Measurements from ENCODE around the gene VPS37B. TPM values are rescaled to one million over a fixed set of nuclear protein-coding genes. Genes with fewer than 3 reads are reported as not detected.
A peak's percentile ranks its signal among the peaks of the same experiment; 100 is the strongest.
"Not testable (repeated sequence)": the region's sequence is repeated elsewhere in the genome, so short reads cannot be mapped to it uniquely, and the experiment has no call there.

VPS37B gene
- total RNA-seq, 2 donors from 2014 or later: 20.5 to 22.7 TPM

DNA sequence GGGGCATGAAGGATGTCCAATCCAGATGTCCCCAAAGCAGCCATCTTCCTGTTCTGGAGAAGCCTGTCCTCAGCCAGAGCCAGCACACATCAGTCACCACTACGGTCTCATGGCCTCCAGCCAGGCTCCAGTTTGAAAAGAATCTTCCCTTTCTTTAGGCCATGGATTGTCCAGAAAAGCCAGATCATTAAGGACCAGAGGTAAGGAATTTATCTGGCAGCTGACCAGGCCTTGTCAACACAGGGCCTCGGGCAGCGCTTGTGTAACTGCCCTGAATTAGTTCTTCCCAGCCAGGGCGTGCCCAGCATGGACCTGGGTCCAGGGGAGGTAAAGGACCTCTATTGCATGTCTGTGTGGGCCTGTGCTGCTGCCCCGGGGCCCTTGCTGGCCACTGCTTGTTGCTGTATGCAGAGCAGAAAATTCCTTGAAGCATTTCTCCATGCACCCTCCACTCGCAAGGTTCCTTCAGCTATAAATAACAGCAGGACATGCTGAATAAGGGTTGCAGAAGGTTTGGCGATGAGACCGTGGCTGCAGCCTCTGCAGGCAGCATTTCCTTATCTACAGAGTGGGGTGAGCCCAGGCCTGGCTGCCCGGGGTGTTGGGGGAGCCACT lies 21.7 kb upstream of the VPS37B start:
- intact Hi-C loops (cut with DNase I): no loop called here
- ATAC-seq (peak; percentile 88 to 93), DNase-seq (peak; percentile 43)

DNA sequence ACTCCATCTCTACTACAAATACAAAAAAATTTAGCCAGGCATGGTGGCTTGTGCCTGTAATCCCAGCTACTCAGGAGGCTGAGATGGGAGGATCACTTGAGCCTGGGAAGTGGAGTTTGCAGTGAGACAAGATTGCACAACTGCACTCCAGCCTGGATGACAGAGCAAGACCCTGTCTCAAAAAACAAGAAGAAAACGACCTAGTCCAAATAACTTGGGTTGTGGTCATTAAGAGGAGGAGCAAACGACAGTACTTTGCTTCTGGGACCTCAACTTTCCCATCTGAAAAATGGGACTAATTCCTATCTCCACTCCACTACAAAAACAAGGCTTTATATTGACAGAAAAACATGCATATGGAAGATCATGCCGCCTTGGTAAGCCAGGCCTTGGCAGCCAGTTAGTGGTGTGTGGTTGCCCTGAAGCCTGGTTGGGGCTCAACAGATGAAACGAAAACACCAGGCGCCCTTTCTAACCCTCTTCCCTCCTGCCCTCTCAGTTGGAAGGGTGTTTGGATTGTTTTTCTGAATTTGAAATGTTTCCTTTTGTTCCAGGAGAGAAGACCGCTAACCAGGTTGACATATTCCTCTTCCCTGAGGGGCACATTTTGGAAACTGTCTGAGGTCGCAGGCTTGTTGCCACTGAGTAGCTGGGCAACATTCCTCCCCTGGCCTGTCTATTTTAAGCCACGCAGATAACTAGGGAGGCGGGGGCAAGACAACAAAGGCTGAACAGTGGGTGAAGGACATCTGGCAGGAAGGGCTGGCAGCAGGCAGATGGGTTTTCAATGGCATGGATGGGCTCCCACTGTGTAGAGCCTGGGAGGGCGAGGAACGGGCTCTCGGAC lies 13.7 kb upstream of the VPS37B start:
- DNase-seq (peak; percentile 42), ATAC-seq (peak; percentile 93 to 96)
- intact Hi-C loops (cut with DNase I): no loop called here

DNA sequence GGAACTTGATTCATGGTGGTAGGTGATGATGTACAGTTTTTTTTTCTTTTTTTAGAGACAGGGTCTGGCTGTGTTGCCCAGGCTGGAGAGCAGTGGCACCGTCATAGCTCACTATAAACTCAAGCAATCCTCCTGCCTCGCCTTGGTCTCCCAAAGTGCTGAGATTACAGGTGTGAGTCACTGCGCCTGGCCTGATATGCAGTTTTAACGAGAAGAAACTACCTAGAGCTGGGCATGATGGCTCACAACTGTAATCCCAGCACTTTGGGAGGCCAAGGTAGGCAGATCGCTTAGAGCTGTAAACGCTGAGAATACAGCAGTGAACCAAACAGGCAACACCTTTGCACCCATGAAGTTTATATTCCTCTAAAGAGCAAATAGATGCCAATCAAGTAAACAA lies 13.0 kb upstream of the VPS37B start:
- DNase-seq (no peak), ATAC-seq (peak in 1 of 2 donors; percentile 49)
- intact Hi-C loops (cut with DNase I): no loop called here

DNA sequence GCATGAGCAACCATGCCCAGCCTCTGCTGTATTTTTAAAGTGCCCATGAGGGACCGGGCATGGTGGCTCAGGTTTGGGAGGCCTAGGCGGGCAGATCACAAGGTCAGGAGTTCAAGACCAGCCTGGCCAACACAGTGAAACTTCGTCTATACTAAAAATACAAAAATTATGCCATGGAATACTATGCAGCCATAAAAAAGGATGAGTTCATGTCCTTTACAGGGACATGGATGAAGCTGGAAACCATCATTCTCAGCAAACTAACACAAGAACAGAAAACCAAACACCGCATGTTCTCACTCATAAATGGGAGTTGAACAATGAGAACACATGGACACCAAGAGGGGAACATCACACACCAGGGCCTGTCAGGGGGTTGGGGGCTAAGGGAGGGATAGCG lies 9.3 kb upstream of the VPS37B start:
- DNase-seq; ATAC-seq; intact Hi-C loops (cut with DNase I): not testable (repeated sequence)

DNA sequence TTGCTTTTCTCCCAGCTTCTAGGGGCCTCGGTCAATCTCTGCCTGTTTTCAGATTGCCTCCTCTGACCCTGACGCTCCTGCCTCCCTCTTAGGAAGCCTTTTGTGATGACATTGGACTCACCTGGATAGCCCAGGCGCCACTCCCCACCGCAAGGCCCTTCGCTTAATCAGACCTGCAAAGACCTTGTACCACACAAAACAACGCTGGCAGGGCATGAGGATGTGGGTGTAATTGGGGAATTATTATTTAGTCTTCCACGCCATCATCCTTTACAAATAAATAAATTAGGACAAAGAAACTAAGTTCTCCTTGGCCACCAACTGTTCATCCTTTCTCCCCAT lies 7.7 kb upstream of the VPS37B start:
- ATAC-seq: no peak
- intact Hi-C loops (cut with DNase I): loop anchor here in 1 of 2 donors (5.0 kb wide), 1 partner anchor 39 kb away; no protein-coding TSS in a partner anchor
- no peak for DNase-seq

DNA sequence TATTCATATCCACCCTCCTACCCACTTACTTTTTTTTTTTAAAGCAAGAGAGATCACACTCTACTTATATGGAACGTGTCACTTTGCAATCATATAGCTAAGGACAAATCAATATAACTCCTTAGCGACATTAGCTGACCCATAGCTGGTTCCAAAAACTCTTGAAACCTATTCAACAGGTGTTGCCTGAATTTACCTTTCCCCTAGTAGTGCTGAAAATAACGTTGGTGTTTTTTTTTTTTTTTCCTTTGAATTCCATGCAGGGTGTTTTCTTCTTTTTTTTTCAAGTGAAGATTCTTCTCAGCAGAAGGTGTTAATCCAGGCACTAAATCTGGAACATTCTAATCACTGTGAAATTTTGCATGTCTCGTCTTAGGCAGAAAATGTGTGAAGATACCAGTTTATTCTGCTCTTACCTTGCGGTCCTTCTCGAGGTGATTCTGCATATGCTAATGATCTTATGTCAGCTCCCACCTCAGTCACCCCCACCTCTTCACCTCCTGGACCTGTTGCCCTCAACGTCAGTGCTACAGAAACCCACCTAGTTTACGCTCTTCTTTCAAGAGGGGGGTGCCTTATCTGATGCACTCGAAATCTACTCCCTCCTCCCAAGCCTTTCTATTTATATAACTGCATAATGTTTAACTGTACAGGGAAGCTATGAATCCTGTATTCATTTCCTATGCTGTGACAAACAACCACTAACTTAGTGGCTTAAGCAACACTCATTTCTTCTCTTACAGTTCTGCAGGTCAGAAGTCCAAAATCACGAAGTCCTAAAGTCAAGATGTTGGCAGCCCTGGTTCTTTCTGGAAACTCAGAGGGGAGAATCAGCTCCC lies 7.1 kb upstream of the VPS37B start:
- ATAC-seq: no peak
- intact Hi-C loops (cut with DNase I): loop anchor here in 1 of 2 donors (5.0 kb wide), 1 partner anchor 39 kb away; no protein-coding TSS in a partner anchor
- DNase-seq: no peak

DNA sequence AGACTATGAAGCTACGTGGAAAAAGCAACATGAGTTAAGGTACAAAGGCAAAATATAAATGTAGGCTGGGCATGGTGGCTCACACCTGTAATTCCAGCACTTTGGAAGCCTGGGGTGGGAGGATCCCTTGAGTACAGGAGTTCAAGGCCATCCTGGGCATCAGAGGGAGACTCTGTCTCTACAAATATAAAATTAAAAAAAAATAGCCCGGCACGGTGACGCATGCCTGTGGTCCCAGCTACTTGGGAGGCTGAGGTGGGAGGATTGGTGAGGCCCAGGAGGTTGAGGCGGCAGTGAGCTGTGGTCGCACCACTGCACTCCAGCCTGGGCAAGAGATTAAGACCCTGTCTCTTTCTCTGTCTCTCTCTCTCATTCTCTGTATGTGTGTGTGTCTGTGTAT lies 4.0 kb upstream of the VPS37B start:
- ATAC-seq (no peak), DNase-seq (no peak)
- intact Hi-C loops (cut with DNase I): loop anchor here in 1 of 2 donors (5.0 kb wide), 1 partner anchor 42 kb away; no protein-coding TSS in a partner anchor

DNA sequence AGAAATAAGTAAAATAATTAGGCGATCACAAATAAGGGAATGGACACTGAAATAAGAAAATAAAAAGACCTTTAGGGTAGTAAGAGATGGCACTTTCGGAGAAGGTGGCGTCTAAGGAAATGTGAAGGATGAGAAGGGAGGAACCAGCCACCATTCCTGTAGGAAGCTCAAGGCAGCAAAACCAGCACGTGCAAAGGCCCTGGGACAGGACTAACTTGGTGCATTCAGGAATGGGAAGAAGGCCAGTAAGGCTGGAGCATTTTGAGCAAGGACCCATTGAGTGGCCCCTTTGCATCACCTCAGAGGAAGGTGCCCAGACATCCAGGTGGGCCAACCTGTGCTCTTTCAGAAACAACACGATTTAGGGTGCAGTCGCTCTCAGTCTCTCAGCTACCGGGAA lies 738 bp upstream of the VPS37B start:
- intact Hi-C loops (cut with DNase I): no loop called here
- DNase-seq: no peak
- ATAC-seq: no peak

DNA sequence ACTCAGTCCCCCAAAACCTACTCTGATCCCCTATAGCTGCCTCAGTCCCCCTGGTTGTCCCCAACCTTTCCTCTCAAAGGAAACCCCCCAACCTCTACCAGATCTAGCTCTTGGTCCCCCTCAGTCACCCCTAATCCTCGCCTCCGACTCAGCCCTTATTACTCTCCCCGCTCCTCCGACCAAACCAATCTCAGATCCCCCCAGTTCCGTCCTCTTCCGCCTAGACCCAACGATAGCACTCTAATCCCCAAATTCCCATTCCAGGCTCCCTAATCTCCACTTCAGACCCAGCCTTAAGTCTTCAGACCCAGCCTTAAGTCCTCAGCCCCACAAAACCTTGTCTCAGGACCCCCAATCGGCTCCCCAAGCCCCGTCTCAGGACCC lies 612 bp downstream of the VPS37B start:
- ATAC-seq (peak; percentile 30 to 38), DNase-seq (no peak)
- intact Hi-C loops (cut with DNase I): loop anchor here in 1 of 2 donors (2.0 kb wide), 1 partner anchor 59 kb away; no protein-coding TSS in a partner anchor

DNA sequence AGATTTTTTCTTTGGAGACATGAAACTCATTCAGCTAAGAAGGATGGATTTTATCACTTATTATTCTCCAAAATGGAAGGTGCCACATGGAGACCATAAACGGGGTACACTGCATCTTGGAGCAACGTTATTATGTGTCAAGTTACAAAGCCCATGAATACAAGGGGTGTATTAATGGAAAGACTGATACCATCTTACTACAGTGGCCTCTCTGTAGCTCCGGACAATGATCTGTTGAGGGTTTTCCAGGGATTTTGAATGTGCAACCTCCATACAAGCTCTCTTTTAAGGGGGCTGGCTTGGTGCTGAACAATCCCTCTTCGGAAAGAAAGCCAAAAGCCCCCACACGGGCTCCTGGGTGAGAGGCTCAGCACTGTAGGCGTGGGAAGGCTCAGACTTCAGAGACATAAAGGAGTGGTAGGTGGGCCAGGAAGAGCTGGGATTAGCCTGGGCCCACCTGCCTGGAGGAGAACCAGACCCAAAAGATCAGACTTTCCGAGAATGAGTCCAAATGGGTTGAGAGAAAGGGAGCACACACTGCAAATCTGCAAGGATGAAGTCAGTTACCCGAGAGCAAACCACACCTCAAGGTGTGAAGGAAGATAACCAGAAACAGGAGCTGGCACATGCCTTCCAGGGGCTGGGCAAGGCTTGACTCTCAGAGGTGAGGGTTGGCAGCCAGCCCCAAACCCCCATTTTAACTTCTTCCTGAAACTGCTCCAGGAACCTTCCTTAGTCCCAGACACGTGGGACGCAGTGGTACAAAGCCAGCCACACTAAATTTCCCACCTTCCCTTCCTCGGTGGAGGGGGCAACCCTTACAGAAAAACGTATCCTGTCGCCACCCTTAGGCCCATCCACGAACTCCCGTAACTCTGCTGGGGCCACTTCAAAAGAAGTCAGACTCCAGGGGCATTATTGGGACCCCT lies 1.5 kb downstream of the VPS37B start:
- no peak for DNase-seq
- ATAC-seq: peak; percentile 11 to 18
- intact Hi-C loops (cut with DNase I): loop anchor here in 1 of 2 donors (2.0 kb wide), 1 partner anchor 58 kb away; no protein-coding TSS in a partner anchor

DNA sequence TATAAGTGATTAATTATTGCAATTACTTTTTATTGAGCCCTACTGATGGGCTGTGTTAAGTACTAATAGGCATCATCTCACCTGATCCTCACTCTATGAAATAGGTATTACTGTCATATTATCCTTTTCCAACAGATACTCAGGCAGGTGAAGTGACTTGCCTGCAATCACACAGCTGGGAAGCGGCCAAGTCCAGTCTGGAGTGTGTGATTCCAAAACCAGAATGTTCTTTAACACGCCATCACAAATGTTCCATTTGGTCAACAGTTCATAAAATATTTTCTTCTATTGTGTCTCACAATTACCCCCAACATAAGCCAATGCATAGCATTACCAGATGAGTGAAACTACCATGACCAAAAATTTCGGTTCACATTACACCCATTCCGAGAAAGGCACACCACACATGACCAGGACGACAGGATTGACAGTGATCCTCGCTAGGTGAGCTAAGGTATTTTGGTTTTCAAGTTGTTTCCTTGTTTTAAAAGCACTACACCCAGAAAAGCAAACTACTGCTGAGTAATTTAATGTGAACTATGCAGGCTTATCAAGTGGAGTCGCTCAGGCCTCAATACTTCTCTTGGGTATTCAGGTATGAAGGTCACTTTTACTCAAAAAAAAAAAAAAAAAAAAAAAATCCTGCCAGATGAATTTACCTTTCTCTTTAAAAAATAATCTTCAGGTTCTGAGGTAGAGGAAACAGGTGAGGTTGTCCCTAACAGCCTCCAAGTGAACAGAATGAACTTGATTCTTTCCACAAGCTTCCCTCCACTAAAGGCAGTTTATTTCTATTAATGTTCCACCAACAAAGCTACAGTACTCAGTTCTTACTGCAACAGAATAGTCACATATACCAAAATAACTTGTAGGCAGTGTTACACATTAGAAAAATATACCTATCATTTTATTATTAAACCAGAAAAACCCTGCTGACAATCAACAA lies 2.4 kb downstream of the VPS37B start:
- ATAC-seq: no peak
- no peak for DNase-seq
- intact Hi-C loops (cut with DNase I): loop anchor here in 1 of 2 donors (2.0 kb wide), 1 partner anchor 57 kb away; no protein-coding TSS in a partner anchor

DNA sequence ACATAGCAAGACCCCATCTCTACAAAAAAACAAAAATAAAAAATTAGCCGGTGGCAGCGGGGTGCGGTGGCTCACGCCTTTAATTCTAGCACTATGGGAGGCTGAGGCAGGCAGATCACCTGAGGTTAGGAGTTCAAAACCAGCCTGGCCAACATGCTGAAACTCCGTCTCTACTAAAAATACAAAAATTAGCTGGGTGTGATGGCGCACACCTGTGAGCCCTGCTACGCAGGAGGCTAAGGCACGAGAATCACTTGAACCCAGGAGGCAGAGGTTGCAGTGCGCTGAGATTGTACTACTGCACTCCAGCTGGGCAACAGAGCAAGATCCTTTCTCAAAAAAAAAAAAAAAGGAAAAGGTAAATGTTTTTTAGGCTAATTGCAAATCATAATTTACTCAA lies 3.2 kb downstream of the VPS37B start:
- ATAC-seq; intact Hi-C loops (cut with DNase I); DNase-seq: not testable (repeated sequence)

DNA sequence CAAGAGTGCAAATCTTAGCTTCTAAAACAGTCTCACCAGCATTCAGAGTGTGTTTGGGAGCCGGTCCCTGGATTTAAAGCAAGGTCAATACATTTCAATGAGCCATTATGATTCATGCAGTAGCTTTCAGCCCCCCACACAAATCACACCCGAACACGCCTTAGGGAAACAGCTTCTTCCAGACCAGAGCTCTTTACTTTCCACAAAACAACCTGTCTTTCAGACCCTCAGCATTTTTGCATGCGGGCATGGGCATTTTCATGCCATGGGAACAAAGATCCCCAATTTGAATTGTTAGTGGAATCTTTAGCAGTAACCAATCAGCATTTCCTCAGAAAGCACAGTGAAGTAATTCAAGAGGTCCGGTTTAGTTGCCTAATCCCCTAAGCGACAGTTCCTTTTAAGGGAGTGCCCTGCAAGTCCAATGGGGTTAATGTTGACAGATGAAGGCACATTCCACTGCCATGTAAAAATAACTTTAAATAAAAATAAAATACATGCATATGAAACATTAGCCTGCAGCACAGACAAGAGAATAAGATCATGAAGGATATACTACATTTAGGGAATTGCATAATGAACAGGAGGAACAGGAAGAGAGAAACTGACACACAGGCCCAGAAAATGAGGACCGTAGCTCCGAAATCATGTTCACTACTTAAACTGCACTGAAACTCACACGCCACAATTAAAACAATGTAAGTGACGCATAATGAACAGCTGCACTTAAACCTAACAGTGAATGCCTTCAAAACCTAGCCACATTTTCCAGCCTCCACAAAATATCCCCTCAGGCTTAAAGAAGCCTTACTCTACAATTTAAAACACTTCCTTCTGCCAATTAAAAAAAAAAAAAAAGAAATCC lies 4.0 kb downstream of the VPS37B start:
- ATAC-seq (no peak), DNase-seq (no peak)
- intact Hi-C loops (cut with DNase I): no loop called here

DNA sequence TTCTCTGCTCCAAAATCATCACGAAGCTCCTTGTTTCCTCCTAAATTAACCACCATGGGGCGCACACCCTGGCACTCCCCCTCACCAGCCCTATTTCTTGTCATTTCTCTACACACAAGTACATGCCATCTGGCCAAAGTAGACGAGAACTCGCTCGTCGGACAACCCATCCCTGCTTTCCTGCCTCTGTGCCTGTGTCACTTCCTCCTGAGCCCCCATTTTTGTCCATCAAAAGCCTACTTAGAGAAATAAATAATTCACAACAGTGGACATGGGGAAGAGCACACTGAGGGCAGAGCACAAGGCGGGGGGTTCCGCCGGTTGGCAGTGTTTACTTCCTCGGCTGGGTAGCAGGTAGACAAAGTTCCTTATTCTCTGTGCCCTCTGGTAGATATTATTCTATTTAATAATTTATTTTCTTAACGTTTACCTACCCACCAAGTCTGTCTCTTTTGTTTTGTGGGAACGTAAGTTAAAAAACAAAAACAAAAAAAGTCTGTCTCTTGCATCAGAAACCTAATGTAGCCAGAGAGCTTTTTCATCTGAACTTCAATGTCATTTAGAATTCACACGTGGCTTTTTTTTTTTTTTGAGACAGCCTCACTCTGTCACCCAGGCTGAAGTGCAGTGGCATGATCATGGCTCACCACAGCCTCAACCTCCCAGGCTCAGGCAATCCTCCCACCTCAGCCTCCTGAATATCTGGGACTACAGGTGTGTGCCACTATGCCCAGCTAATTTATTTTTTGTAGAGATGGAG lies 6.0 kb downstream of the VPS37B start:
- ATAC-seq (no peak), DNase-seq (no peak)
- intact Hi-C loops (cut with DNase I): no loop called here

DNA sequence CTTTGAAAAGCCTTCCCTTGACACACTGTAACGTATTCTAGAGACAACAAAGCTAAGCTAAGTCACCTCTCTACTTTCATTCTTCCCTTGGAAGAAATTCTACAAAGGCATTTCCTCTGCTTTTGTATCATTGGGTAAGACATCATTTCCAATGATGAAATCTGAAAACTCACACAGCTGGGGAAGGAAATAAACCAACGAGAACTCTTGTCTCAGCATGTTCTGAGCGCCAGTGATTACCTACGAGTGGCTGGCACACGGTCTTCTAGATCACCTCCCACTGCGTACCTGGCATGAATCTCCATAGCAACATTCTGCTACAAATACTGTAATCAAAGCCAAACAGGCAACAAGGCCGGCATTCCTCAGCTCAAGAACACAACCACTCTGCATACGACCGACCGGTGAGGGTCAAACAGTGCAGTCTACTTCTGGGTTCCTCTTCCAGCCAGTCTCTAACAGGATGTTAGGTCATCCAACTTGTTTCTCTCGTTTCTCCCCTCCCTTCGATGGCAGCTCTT lies 7.6 kb downstream of the VPS37B start:
- peak; percentile 63 to 85 for ATAC-seq
- intact Hi-C loops (cut with DNase I): no loop called here
- DNase-seq: peak; percentile 45

DNA sequence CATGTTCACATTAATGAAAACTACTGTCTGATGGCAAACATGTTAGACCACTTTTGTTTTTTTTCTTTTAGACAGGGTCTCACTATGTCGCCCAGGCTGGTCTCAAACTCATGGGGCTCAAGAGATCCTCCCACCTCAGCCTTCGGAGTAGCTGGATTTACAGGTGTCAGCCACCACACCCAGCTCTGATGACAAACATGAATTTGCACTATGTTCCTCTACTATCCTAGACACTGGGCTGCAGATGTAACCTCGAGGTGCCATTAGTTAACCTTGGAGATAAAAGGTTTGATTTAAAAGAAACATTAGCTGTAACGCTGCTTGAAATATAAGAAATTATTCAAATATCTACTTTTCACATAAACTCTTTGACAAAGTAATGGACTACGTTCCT lies 8.1 kb downstream of the VPS37B start:
- DNase-seq (no peak), ATAC-seq (no peak)
- intact Hi-C loops (cut with DNase I): no loop called here

Measured in left cardiac atrium (tissue), 4 donors.